DMS114 treated with DMSO at 0.1 percent for 48 hours (cell line): ENCODE data around the gene KLHL30.

Experiments
- DNase-seq: peaks from one replicate; lab custom pipeline; 2025; ENCODE audit not compliant: unreplicated experiment; lab: John Stamatoyannopoulos, UW

KLHL30 gene

DNA sequence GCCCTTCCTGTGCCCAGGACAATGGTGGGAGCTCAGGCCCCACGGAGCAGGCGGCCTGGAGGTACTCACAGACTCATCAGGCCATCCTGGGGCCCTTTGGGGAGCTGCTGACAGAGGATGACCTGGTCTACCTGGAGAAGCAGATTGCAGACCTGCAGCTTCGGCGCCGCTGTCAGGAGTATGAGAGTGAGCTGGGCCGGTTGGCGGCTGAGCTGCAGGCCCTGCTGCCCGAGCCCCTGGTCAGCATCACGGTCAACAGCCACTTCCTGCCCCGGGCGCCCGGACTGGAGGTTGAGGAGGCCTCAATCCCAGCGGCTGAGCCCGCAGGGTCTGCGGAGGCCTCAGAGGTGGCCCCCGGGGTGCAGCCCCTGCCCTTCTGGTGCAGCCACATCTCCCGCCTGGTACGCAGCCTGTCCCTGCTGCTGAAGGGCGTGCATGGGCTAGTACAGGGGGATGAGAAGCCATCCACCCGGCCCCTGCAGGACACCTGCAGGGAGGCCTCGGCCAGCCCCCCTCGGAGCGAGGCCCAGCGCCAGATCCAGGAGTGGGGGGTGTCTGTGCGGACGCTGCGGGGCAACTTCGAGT is 8.3 kb upstream of the KLHL30 start:
- DNase-seq = no peak

DNA sequence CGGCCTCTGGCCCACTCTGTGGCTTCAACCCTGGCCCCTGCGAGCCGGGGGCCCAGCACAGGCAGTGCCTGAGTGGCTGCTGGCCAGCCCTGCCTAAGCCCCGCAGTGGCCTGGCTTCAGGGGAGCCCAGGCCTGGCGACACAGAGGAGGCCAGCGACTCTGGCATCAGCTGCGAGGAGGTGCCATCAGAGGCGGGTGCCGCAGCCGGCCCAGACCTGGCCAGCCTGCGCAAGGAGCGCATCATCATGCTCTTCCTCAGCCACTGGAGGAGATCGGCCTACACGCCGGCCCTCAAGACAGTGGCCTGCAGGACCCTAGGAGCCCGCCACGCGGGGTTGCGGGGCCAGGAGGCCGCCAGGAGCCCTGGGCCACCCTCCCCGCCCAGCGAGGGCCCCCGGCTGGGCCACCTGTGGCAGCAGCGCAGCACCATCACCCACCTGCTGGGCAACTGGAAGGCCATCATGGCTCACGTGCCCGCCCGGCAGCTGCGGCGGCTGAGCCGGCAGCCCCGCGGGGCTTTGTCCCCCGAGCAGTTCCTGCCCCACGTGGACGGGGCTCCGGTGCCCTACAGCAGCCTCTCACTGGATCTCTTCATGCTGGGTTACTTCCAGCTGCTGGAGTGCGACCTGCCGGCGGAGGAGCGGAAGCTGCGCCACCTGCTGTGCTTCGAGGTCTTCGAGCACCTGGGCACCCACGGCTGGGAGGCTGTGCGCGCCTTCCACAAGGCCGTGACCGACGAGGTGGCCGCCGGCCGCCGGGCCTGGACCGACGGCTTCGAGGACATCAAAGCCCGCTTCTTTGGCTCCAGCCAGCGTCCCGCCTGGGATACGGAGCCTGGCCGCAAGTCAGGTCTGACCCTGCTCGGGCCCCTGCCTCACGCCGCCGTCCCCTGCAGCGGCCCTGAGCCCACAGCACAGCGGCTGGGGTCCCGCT is 7.5 kb upstream of the KLHL30 start:
- DNase-seq = no peak

DNA sequence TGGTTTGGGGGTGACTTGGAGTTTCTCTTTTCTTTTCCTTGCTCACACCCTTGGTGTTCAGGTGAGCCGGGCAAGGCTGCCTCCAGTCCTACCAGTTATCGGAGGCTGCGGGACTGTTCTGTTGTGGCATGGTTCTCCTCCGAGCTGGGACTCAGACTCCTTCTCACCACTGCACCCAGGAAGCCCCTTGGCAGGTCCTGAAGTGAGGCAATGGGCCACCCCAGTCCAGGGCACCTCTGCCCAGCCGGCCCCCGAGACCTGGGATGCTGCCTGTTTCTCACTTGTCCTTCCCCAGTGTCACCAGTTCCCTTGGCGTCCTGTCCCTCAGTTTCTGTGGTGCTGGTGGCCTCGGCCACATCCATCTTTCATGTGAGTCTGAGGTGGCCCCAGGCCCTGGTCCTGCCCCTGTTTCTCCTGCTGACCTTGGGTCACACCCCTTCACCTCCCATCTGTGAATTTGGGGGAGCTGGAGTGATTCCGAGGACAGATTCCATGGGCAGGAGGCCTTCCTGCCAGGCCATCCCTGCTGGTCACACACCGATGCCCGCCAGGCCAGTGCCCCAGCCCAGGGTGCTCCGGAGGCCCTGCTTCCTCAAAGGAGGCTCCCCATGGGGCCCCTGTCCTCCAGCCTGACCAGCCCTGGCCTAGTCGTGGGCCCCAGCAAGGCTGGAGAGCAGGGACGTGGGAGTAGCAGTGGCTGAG is 6.6 kb upstream of the KLHL30 start:
- no peak for DNase-seq

DNA sequence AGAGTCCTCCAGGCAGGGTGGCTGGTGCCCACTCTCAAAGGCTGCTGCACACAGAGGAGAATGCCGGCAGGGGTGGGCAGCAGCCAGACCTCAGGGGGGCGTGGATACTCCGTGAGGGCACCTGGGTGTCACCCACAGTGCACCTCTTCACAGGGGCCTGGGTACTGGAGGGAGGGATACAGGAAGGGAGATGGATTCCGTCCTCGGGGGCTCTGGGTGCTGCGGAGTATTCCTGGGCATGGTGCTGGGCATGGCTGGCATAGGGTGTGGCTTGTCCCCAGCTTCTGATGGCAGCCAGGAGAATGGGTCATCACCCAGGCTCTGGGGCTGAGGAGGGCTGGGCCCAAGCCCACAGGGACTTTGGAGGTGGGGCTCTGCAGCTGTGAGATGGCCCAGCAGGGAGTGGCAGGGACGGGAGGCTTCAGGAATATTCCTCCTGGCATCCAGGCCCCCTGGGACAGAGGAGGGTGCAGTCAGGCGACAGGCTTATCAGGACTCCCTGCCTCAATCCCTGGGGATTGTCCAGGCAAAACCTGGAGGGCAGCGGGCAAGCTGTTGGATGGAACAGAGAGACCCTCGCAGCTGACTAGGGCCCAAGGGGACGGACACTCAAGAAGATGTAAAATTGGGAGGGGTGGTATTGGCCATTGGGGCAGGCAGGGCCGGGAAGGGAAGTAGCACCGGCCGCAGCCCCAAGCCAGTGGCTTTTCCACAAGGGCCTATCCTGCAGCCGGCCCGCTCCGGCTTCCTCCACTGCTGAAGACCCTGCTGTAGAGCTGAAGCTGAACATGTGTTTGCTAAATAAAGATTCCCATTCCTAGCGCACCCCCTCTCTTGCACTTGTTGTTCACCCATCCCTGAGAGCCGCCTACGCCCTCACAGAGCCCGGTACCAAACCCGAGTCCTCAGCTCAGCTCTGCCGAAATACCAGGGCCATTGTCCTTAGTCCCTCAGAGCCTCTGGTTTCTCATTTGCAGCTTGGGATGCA is 5.7 kb upstream of the KLHL30 start:
- DNase-seq = no peak

DNA sequence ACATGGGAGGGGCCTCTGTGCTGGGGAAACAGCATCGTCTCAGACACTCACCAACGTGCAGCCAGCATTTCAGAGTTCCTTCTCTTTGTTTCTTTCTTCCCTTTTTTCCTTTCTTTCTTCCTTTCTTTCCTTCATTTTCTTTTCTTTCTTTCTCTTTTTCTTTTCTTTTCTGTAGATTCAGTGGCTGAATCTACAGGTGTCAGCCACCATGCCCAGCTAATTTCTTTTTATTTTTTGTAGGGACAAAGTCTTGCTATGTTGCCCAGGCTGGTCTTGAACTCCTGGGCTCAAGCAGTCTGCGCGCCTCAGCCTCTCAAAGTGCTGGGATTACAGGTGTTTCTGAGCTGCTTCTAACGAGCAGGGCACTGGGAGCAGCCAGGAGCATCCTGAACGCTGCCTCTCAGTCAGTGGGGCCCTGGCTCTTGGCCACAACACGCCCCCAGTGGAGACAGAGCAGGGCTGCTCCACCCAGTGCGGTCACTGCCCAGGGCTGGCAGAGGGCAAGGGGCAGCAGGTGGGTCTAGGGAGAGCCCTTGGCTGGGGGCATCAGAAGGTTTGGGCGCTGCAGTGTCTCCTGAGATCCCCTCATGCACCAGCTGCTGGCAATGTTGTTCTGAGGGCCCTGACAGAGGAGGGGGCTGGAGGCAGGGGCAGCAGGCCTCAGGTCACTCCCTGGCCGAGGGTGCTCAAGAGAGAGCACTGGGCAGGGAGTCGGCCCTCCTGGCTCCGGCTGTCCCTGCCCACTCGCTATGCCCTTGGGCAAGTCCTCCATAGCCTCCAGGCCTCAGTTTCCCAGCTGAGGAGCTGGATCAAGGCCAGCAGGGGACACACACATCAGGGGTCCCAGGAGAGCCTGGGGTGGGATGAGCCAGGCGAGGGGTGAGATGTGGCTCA is 4.7 kb upstream of the KLHL30 start:
- DNase-seq = no peak

DNA sequence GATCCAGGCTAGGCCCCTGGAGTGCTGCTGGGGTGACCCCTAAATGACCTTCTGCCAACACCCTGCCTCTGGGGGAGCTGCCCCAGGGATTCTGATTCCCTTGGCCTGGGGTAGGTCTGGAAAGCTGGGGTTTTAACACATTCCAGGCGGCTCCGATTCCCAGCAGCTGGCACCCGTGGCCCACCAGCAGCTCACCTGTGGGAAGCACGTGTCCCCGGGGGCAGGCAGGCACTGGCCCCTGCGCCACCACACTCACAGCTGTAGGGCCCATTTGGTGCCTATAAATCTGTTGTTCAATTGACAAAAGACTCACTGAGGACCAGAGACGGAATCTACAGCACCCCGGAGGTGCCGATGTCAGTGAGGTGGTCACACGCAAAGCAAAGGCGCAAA is 4.1 kb upstream of the KLHL30 start:
- DNase-seq = no peak

DNA sequence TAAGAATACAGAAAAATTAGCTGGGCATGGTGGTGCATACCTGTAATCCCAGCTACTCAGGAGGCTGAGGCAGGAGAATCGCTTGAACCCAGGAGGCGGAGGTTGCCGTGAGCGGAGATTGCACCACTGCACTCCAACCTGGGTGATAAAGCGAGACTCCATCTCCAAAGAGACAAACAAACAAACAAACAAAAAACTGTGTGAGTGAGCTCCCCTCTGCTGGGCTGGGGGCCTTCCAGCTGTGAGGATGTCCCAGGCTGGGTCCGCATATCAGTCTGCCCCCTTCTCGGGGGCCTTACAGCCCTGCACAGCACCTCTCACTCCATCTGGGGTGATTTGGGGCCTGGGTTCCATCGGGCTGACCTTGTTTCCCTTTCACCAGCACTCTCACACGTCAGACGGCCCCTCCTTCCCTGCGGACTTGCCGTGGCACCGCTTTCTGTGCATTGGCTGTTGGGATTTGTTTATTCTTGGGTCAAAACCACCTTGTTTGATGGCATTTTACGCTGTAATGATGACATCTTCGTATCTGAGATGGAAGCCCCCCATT is 2.8 kb upstream of the KLHL30 start:
- DNase-seq = no peak

DNA sequence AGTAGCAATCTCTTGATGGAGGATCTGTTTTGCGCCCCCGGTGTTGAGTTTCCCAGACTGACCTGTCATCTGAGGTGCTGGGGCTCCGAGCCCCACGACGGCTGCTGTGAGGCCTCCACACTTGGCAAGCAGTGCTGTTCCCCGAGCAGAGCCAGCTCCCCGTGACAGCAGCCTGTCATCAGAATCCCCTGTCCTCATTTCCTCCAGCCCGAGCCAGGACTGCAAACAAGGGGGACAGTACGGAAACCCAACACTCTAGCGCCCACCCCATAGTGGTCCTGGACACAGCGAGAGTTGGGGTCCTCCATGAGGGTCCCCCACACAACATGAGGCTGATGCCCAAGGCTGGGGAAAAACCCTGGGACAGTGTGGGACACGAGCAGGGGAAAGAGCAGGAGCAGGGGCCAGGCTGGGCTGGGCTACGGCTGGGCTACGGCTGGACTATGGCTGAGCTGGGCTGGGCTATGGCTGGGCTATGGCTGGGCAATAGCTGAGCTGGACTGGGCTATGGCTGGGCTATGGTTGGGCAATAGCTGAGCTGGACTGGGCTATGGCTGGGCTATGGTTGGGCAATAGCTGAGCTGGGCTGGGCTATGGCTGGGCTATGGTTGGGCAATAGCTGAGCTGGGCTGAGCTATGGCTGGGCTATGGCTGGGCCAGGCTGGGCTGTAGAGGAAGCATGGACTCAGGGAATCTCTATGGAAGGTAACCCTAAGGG is 1.5 kb upstream of the KLHL30 start:
- no peak for DNase-seq

DNA sequence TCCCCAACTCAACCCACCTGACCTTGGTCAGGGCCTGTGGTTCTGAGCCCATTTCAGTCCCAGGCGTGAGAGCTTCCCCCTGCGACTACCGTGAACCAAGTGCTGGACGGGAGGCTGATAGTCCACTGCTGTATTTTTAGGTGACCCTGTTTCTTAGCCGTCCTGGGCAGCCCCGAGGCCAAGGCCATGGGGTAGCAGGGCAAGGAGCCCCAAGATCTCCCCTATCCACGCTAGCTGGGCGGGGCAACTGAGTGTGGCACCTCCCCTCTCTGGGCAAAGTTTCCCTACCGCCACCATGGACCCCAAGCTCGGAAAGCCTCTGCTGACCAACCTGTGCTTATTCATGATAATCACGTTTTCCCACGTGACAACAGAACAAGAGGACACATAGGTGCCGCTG is 583 bp upstream of the KLHL30 start:
- DNase-seq = no peak

DNA sequence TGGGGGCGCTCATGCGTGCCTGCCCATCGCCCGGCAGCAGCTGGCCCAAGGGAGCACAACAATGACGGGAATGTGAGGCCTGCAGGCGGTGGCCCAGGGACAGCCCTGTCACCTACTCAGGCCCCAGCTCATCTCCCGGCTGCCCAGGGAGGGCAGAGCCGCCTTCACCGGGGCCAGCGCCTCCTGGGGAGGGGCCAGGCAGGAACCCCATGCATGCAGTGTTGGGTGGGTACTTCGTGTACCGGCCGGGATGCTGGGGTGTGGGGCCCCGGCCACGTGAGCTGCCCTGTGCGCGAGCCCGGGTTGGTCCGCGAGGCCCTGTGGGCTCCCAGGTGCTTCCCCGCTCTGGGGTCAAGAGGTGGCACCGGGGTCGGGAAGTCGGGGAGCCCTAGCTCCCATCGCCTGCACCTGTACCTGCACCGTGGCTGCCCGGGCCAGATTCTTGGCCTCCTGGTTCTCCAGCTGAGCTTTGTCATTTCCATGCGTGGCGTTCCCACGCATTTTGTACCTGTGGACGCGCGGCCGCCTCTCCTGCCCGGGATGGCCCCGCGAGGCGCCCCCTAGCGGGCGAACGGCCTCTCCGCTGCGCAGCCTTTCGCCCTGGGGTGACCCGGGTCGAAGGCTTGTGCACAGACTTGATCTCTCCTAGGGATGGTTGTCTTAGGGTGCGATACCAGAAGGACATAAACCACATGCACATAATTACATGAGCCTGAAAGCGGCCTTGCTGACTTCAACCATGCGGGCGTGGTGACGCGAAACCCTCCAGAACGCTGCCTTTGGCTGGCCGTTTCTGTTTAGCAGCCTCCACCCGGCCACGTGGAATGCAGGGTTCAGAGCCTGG is 950 bp downstream of the KLHL30 start:
- no peak for DNase-seq

DNA sequence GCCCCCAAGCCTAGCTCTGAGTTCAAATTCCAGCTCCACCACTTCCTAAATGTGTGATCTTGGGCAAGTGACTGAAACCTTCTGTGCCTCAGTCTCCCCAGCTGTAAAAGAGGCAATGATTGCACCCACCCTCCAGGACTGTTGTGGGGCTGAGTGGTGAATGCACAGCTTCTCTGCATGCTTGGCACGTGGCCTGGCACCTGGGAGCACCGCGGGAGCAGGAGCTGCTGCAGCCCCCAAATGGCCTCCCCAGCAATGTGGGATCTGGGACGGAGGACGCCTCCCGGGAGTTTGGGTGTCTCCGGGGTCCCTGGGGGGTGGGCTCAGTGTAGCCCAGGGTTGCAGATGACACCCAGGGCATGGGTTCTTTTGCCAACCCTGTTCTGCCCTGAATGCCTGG is 1.6 kb downstream of the KLHL30 start:
- no peak for DNase-seq

DNA sequence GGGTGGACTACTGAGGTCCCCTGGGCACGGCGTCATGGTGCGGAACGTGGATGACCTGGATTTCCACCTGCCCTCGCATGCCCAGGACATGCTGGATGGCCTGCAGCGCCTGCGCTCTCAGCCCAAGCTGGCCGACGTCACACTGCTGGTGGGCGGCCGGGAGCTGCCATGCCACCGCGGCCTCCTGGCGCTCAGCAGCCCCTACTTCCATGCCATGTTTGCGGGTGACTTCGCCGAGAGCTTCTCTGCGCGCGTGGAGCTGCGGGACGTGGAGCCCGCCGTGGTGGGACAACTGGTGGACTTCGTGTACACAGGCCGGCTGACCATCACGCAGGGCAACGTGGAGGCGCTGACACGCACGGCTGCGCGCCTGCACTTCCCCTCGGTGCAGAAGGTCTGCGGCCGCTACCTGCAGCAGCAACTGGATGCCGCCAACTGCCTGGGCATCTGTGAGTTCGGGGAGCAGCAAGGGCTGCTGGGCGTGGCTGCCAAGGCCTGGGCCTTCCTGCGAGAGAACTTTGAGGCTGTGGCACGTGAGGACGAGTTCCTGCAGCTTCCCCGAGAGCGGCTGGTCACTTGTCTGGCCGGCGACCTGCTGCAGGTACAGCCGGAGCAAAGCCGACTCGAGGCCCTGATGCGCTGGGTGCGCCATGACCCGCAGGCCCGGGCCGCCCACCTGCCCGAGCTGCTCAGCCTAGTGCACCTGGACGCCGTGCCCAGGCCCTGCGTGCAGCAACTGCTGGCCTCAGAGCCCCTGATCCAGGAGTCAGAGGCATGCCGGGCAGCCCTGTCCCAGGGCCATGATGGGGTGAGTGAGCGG is 2.5 kb downstream of the KLHL30 start:
- DNase-seq = no peak

DNA sequence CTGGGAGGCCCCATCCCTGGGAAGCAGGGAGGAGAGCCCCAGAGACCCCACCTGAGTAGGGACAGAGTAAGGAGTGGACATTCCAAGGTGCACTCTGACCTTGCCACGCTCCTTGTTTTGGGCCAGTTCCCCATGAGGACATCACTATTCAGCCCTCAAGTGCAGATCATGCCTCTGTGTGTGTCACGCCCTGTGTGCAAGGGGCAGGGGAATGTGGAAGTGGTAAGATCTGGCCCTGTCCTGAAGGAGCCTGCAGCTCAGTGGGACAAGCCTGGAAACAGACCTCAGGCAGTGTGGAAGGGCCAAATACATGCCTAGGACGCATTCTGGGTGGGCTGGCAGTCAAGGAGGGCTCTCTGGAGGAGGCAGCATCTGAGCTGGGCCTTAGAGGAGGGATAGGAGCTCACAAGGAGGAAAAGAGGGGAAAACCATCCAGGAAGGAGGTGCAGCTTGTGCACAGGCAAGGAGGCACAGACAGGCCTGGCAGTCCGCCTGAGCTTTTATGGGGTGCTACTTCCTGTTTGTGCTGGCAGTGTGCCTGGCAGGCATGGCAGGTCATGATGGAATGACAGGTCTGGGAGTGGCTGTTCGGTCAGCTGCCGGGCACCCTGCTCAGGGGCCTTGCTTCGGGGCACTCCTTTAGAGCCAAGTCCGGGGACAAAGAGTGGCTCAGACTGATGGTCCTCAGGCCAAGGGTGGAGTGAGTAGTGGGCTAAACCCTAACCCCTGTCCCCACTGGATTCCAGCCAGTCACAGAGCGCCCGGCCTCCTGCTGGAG is 3.3 kb downstream of the KLHL30 start:
- DNase-seq = no peak

DNA sequence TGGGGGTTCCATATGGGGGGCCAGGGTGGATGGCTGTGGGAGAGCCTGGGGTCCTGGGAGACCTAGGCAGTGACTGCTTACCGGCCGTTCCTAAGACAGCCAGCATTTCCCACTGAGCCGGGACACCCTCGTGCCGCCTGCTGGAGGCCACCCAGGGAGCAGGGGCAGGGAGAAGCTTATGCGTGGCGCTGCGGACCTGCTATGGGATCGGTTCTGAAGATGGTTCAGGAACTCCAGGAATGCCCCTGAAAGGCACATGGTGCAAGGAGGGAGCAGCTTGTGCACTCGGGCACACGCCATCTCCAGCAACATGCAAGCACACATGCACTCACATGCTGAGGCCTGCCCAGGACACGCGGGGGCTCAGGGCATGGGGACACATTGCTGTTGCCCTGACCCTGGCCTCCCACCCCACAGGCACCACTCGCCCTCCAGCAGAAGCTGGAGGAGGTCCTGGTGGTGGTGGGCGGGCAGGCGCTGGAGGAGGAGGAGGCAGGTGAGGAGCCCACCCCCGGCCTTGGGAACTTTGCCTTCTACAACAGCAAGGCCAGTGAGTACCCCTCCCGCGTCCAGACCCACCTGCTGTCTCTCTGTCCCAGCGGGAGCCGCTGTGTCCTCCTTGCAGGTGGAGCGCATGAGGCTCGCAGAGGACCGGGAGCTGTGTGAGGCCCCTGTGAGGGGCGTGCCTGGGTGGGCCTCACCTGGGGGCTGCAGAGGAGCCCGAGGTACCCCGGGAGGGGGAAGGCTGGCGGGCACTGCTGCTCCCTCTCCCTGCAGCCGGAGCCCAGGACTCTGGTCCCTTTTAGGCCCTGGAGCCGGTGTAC is 4.1 kb downstream of the KLHL30 start:
- DNase-seq = no peak

DNA sequence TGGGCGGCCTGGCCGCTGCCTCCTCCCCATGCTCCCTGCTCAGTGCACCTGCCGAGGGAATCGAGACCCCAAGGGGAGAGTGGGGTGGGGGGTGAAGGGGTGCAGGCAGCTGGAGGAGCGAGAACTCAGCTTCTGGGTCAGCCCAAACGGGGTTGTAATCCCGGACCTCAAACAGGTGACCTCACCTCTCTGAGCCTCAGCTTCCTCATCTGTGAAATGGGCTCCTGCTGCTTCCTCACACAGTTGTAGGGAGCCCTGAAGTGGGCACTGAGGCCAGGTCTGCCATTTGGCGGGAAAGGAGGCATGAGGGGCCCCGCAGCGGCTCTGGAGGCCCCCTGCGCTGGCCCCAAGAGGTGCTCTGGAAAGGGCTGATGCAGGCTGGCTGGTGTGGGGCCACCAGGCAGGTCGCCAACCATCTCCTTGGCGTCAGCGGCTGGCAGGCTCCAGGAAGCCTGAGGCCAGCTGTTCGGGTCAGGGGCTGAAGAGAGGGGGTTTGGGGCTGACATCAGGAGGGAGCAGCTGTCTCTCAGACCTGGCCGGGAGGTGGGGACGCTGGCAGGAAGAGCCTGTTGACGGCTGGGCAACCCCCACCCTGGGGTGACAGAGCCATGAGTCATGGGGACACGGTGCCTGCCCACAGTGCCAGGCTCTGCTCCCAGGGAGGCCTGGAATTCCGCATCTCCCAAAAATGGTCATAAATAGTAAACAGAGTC is 4.9 kb downstream of the KLHL30 start:
- no peak for DNase-seq
